Measurements from ENCODE around the gene USP53.
"Not testable (repeated sequence)": the region's sequence is repeated elsewhere in the genome, so short reads cannot be mapped to it uniquely, and the experiment has no call there.

The USP53 gene

GRCh38 chr4:119229908-119230687 is 17.6 kb downstream of the USP53 start:
- no peak for FAIRE-seq

- FAIRE-seq: no peak
These were observed 19.0 kb downstream of the USP53 start for GRCh38 chr4:119231491-119231890.

DNA sequence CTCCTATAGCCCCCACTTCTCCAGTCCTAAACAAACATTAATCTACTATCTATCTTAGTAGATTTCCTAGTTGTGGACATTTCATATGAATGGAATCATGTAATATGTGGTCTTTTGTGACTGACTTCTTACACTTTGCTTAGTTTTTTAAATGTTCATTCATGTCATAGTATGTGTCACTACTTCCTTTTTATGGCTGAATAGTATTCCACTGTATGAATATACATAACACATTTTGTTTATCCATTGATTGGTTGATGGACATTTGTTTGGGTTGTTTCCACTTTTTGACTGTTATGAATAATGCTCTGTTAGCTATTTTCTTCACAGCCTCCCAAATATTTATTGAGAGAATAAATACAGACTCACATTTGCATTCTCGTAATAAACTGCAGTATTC is 19.8 kb downstream of the USP53 start:
- no peak for FAIRE-seq

DNA sequence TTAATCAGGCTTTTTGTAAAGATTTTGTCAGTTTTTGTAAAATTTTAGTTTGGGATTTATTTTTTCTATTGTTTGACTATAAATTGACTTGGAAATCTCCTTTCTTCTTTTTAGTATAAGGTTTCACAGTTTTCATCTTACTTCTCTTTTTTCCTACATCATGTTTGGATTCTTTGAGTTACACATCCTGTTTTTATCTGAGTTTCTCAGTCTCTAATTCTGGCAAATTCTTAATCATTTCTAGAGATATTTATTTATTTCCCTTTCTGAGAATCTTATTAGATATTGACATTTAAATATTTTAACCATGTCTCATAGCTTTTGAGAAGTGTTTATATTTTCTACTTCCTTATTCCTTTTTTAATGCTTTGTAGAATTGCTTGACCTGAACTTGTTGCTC is 20.7 kb downstream of the USP53 start:
- FAIRE-seq: no peak

- FAIRE-seq: no peak
These were observed 21.2 kb downstream of the USP53 start for GRCh38 chr4:119233750-119234149.

DNA sequence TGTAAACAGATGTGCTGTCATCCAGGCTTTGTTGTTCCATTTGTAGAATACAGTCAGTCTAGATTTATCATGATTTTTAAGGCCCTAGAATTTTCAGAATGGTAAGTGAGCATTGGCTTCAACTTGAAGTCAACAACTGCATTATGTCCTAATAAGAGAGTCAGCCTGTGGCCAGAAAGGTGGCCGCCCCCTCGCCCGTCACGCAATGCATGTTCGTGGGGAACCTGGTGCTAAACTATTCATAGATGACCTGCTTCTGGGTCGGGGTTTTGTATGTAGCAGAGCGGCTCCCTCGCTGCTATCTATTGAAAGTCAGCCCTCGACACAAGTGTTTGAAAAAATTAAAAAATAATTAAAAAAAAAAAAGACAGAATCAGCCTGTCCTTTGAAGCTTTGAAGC is 24.7 kb downstream of the USP53 start:
- FAIRE-seq: no peak

DNA sequence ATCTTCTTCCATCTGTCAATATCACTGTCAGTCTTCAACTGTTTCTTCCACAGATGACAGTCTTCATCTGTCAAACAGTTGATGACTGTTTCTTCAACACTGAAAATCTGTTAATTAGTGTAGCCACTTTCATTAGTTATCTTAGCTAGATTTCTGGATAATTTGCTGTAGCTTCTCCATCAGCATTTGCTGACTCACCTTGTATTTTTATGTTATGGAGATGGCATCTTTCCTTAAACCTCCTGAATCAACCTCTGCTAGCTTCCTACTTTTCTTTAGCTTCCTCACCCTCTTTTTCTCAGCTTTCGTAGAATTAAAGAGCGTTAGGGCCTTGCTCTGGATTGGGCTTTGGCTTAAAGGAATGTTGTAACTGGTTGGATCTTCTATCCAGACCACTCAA is 25.1 kb downstream of the USP53 start:
- FAIRE-seq: no peak

- no peak for FAIRE-seq
These were observed 25.7 kb downstream of the USP53 start for GRCh38 chr4:119238068-119238722.

DNA sequence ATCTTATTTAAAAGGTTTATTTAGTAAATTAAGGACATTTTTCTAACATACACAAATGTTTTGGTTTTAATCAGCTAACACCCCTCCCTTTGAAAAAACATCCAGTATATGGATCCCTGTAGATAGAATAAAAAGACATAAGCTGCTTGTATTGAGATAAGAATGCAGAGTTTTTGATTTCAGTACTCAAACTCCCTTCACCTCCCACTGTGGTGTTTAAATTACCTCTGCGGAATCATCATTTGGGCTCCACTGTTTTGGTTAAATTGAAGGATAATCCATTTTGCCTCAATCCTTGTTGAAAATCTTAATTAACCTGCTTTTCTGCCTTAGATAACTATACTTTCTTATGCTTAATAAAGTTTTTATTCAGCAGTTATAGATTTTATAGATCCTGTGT is 27.6 kb downstream of the USP53 start:
- FAIRE-seq: no peak

DNA sequence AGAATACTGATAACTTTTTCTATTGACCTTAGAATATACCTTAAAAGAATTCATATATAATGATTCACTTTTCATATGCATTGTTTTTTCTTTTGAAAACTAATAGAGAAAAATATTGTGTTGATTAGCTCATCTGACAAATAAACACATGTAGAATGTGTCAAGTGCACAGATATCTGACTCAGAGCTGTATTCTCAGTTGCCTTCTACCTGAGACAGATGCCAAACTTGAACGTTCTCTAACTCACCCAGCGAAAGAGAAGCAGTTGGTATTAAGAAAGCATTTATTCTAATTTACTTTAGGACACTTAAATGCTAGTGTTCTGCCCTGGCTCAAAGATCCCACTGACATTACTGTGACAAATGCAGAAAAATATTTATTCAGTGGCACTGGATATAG is 28.1 kb downstream of the USP53 start:
- FAIRE-seq: no peak

GRCh38 chr4:119242417-119242816 is 29.9 kb downstream of the USP53 start:
- no peak for FAIRE-seq

- peak; percentile 73 for FAIRE-seq
These were observed 31.4 kb downstream of the USP53 start for GRCh38 chr4:119243868-119244267.

GRCh38 chr4:119244344-119244743 is 31.8 kb downstream of the USP53 start:
- FAIRE-seq: no peak

DNA sequence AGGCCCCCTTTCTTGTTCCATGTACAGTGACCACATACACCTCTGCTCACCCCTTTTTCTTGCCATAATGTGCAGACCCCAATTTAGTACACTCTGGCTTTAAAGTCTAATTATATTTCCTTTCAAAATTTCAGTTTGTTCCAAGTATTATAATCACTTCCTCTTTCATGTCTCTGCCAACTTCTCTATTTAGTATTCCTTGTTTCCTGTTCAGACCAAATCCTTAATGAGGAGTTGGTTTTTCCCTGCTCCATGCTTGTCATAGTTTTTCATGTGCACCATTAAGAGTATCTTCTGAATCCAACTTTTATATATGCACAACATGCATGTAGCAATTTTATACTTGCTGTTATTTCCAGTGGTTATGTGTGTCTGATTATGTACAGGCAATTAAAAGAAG is 32.3 kb downstream of the USP53 start:
- no peak for FAIRE-seq

DNA sequence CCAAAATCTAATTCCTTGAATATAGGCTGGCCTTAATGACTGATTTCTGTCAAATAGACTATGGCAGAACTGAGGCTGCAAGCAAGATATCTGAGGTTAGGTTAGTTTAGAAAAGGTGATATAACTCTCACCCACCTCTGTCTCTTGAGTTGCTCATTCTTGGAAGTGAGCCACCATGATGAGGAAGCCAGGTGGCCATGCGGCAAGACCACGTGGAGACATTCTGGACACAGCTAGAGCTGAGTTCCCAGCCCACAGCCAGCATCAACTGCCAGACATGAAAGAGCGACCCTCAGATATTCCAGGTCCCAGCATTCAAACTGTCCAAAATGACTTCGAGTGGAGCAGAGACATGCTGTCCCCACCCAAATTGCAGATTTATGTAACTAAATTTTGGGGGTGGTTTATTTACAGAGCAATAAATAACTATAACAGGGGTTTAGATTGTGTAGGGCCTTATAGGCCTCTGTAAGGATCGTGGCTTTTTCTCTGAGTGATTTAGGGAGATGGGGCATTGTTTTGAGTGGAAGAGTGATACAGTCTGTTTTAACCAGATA is 33.7 kb downstream of the USP53 start:
- no peak for FAIRE-seq

GRCh38 chr4:119251037-119251436 is 38.5 kb downstream of the USP53 start:
- FAIRE-seq: not testable (repeated sequence)

GRCh38 chr4:119255223-119255622 is 42.7 kb downstream of the USP53 start:
- not testable (repeated sequence) for FAIRE-seq

- no peak for FAIRE-seq
These were observed 48.0 kb downstream of the USP53 start for GRCh38 chr4:119260528-119260927.

DNA sequence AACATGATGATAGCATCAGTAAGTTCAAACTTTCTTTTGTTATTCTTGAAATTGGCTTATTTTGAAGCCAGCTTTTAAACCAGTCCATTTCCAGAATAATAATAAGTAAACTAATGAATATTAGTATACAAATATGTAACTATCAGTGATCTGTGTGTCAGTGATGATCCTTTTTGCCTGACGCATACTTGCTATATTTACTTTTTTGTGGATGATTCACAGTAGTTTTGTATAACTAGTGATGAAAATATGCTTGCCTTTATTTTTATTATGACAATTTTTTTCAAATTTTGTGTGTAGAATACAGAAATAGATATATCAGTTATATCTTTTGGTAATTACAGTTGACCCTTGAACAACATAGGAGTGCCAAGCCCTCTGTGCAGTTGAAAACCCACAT is 49.5 kb downstream of the USP53 start:
- no peak for FAIRE-seq

GRCh38 chr4:119264743-119265142 is 52.2 kb downstream of the USP53 start:
- no peak for FAIRE-seq

- FAIRE-seq: no peak
These were observed 53.6 kb downstream of the USP53 start for GRCh38 chr4:119266153-119266552.

DNA sequence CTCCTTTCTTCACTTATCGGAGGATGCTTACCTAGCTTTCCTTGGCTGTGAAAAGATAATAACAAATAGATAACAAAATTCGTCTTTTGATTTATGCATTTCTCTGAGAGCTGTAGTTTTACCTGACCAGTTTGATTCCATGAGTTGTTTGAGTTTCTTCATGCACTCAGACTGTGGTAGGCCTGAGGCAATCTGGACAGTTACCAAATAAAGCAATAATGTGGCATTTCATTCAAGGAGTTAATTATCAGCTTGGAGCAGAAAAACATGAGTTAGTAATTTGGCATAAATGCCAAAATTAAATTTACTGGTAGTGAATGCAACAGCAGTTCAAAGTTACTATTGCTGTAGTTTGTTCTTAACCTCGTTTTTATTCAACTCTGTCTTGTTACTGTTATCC is 56.0 kb downstream of the USP53 start:
- no peak for FAIRE-seq

DNA sequence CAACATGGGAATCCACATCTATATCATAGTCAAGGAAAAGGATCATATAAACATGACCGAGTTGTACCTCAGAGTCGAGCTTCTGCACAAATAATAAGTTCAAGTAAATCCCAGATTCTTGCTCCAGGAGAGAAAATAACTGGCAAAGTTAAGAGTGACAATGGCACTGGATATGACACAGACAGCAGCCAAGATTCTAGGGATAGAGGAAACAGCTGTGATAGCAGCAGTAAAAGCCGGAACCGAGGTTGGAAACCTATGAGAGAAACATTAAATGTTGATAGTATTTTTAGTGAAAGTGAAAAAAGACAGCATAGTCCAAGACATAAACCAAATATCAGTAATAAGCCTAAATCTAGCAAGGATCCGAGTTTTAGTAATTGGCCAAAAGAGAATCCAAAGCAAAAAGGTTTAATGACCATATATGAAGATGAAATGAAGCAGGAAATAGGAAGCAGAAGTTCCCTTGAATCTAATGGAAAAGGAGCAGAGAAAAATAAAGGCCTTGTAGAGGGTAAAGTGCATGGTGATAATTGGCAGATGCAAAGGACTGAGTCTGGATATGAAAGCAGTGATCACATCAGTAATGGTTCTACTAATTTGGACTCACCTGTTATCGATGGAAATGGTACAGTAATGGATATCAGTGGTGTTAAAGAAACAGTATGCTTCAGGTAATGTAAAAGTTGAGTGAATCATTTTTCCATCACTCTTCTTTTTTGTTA is 59.0 kb downstream of the USP53 start:
- no peak for FAIRE-seq

GRCh38 chr4:119279541-119279940 is 67.0 kb downstream of the USP53 start:
- not testable (repeated sequence) for FAIRE-seq

All from islet of Langerhans (tissue), 1 donor.